Fibroblast of mammary gland (primary cell): ENCODE results near the gene ZBTB26.

Source experiments
- DNase-seq: peaks from one replicate; pipeline ENCODE4 v3.0.0-alpha.2; 2010; ENCODE audit warnings: low read depth
- H3K4me3 ChIP-seq: 2 replicates; pipeline ENCODE4 v1.5.1; 2011; ENCODE audit warnings: low read depth, mild to moderate bottlenecking, low read length, moderate library complexity; ENCODE audit not compliant: control insufficient read depth
- TF ChIP-seq, protein P1 (sequence below): conservative IDR thresholded peaks from 2 replicates; pipeline ENCODE4 v1.5.1; 2011; ENCODE audit warnings: low read depth, low read length, inconsistent platforms; ENCODE audit not compliant: control insufficient read depth, insufficient read depth

The ZBTB26 gene

DNA sequence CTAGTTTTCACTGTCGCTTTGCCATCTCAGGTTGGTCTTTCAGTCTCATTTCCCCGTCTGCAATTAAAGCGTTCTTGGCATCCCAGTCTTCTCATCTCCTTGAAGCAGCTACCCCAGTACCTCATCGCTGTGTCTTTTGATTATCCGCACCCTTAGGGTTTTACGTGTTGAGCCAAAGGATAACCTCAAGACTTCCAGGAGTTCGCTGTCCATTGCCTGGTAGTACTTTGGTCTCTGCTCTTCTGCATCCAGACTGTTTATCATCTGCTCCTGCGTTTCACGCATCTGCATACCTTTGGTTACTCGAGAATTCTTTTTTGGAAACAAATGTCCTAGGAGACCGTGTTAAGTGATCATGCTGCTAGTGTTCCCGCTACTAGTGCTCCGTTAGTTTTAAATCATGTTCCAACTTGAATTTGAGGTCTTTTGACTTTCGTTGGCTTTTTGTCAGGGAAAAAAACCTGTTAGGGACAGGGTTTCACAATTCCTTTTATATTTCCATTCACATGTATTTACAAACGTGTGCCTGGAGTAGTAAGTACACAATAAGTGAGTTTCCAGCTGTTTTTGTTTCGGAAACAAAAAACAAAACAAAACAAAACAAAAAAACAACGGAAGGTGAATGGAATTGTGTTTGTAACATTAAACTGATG lies 10.4 kb upstream of the ZBTB26 start:
- DNase-seq = peak; percentile 67
- peak overlapping the region; percentile 76 for H3K4me3 ChIP-seq
- TF ChIP-seq, protein P1, sequence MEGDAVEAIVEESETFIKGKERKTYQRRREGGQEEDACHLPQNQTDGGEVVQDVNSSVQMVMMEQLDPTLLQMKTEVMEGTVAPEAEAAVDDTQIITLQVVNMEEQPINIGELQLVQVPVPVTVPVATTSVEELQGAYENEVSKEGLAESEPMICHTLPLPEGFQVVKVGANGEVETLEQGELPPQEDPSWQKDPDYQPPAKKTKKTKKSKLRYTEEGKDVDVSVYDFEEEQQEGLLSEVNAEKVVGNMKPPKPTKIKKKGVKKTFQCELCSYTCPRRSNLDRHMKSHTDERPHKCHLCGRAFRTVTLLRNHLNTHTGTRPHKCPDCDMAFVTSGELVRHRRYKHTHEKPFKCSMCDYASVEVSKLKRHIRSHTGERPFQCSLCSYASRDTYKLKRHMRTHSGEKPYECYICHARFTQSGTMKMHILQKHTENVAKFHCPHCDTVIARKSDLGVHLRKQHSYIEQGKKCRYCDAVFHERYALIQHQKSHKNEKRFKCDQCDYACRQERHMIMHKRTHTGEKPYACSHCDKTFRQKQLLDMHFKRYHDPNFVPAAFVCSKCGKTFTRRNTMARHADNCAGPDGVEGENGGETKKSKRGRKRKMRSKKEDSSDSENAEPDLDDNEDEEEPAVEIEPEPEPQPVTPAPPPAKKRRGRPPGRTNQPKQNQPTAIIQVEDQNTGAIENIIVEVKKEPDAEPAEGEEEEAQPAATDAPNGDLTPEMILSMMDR = no peak

GRCh38 chr9:122940749-122941581 lies 9.7 kb upstream of the ZBTB26 start, which contains the start of gene RABGAP1:
Gene RABGAP1, plus strand, starts transcription at chr9:122941020. Its CDS starts 16,040 bp downstream, at chr9:122957060.
- DNase-seq = peak; percentile 96
- TF ChIP-seq, protein P1 = no peak
- H3K4me3 ChIP-seq = peak within 1 kb of the TSS; percentile 76

- DNase-seq = no peak
- H3K4me3 ChIP-seq = peak overlapping the region; percentile 47
- TF ChIP-seq, protein P1 = no peak
Measured at GRCh38 chr9:122940454-122940748, 9.1 kb upstream of the ZBTB26 start.

GRCh38 chr9:122939601-122940000 lies 8.3 kb upstream of the ZBTB26 start:
- H3K4me3 ChIP-seq = no peak overlapping the region
- TF ChIP-seq, protein P1 = no peak
- no peak for DNase-seq

DNA sequence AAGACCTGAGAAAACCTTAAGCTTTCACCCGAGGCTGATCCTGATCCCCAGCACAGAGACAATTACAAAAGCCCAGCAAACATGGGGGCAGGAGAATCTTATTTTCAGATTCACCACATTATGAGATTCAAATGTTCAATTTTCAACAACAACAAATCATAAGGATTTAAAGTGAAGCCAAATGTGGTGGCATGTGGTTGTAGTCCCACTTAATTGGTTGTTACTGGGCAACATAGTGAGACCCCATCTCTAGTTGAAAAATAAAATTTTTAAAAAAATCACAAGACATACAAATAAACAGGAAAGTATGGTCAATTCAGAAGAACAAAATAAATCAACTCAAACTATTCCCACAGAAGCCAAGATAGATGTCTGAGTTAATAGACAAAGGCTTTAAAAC lies 5.6 kb upstream of the ZBTB26 start:
- no peak overlapping the region for H3K4me3 ChIP-seq
- DNase-seq = no peak
- TF ChIP-seq, protein P1 = no peak

DNA sequence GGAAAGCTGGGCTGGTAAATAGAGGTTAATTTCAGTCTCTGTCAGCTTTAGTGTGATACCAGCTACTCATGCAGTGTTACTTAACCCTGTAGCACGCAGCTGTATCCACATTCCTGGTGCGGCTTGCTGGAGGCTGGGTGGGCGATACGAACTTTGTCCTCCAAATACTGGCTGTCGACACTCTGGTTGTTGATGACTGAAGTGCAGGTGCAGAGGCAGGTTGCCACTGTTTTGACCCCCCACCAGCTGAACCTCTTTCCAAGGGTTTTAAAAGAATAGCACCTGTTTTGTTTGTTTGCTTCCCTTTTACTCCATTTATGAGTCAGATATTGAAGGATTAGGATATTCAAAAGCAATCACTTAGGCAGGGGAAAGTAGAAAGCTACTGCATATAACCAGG lies 5.2 kb upstream of the ZBTB26 start:
- no peak for DNase-seq
- H3K4me3 ChIP-seq = no peak overlapping the region
- TF ChIP-seq, protein P1 = no peak
